ENCODE data around the gene NPNT.

Gene NPNT

GRCh38 chr4:105917171-105917685 is 22.0 kb downstream of the NPNT start:
- no peak for DNase-seq (ENCODE audit: low read depth)

- DNase-seq (ENCODE audit: low read depth): no peak
These were observed 26.0 kb downstream of the NPNT start for GRCh38 chr4:105921301-105921700.

DNA sequence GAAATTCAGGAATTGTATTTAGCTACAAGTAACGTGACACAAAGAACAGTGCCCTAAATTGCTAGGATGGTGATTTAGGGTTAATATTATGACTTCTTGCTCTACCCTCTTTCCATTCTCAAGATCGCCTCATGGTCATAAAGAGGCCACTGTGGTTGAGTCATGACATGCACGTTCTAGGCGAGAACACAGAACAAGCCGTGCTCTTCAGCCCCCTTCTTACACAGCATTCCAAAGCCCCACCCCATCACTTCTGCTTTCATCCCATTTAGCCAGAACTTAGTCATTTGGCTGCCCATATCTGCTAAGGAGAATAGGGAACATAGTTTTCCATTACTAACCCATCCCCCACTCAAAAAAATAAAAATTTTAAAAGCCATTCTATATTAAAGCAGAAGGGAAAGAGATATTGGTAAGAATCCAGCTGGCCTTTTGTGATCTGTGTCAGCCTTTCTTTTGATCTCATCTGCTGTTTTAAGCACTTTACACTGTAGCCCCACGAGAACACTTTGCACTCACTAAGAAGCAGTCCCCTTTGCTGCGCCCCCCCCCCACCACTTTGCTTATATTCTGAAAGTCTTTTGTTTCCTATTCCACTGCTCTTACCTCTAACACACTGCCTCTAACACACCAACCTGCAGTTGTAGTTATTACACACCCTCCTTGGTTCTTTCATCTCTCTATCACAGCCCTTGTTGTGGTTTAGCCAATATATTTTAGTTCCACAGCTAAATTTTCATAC is 28.4 kb downstream of the NPNT start:
- DNase-seq (ENCODE audit: low read depth): no peak

DNA sequence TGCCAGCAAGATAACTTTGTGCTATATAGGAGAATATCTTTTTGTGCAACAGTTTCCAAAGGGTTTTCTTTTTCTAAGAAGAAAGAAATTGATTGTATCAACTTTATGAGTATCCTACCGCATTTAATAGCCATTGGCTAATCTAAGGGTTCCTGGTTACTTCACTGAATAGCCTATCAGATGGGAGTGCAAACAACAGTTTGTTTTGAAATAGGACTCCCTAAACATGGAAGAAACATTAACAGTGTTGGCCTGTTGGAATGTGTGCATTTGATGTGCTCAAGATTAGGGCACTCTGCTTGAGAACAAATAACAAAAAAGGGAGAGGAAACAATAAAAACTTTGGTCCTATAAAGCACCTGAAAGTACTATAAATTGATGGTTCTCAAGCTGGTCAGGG is 29.1 kb downstream of the NPNT start:
- no peak for DNase-seq (ENCODE audit: low read depth)

- DNase-seq (ENCODE audit: low read depth): no peak
These were observed 35.4 kb downstream of the NPNT start for GRCh38 chr4:105930698-105931097.

DNA sequence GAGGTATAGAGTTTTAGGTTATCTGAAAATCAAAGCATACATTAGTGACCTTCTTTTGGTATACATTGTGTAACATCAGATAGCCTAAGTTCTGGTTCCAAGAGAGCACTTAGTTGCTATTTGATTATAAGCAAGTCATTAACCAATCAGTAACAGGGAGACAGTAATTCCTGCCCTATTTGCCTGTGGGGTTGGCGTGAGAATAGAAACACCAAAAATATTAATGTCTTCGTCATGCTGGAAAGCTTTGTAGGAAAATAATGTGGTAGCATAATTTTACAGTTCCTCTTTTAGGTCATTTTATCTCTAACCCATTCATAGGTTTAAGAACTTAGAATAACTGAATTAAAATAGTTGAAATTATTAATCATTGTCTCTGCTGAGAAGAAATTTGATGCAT is 37.8 kb downstream of the NPNT start:
- no peak for DNase-seq (ENCODE audit: low read depth)

DNA sequence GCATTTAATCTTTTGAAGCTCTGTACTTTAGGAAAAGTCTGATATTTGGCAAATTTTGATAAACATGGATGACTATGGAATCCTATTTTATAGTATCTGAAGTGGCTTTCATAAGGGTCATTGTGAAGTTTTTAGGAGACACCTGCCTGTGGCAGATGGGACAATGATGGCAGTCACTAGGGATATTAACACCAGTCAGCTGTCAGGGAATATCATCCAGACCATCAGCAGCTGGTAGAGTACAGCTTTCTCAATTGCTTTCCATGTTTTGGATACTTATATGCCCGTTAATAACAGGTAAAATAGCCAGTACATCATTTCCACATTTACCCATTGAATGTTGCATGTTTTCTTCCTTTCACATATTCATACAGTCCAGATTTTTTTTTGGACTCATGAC is 39.1 kb downstream of the NPNT start:
- no peak for DNase-seq (ENCODE audit: low read depth)

- no peak for DNase-seq (ENCODE audit: low read depth)
These were observed 41.6 kb downstream of the NPNT start for GRCh38 chr4:105936901-105937300.

- DNase-seq (ENCODE audit: low read depth): no peak
These were observed 42.5 kb downstream of the NPNT start for GRCh38 chr4:105937759-105938158.

GRCh38 chr4:105943234-105943633 is 48.0 kb downstream of the NPNT start:
- DNase-seq (ENCODE audit: low read depth): no peak

- DNase-seq (ENCODE audit: low read depth): peak; percentile 40
These were observed 49.3 kb downstream of the NPNT start for GRCh38 chr4:105944540-105944939.

DNA sequence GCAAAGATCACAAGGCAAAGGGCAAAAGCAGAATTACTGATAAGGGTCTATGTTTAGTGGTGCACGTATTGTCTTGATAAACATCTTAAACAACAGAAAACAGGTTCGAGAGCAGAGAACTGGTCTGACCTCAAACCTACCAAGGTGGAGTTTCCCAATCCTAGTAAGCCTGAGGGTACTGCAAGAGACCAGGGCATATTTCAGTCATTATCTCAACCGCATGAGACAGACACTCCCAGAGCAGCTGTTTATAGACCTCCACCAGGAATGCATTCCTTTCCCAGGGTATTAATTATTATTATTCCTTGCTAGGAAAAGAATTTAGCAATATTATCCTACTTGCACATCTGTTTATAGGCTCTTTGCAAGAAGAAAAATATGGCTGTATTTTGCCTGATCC is 51.5 kb downstream of the NPNT start:
- no peak for DNase-seq (ENCODE audit: low read depth)

DNA sequence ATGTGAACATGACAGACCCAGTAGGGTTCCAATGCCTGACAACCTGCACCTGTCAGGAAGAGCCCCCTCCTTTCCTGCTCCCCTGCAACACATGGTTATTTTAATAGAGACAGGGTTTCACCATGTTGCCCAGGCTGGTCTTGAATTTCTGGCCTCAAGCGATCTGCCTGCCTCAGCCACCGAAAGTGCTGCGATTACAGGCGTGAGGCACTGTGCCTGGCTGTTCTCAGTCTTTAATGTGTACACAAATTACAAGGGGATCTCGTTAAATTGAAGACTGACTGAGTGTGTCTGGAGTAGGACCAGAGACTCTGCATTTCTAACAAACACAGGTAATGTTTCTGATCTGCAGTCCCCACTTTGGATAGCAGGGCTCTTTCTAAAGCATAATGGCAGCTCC is 55.4 kb downstream of the NPNT start:
- no peak for DNase-seq (ENCODE audit: low read depth)

GRCh38 chr4:105951198-105951597 is 55.9 kb downstream of the NPNT start:
- DNase-seq (ENCODE audit: low read depth): no peak

- no peak for DNase-seq (ENCODE audit: low read depth)
These were observed 57.3 kb downstream of the NPNT start for GRCh38 chr4:105952591-105952990.

- DNase-seq (ENCODE audit: low read depth): no peak
These were observed 61.3 kb downstream of the NPNT start for GRCh38 chr4:105956569-105956968.

GRCh38 chr4:105957680-105958079 is 62.4 kb downstream of the NPNT start:
- no peak for DNase-seq (ENCODE audit: low read depth)

DNA sequence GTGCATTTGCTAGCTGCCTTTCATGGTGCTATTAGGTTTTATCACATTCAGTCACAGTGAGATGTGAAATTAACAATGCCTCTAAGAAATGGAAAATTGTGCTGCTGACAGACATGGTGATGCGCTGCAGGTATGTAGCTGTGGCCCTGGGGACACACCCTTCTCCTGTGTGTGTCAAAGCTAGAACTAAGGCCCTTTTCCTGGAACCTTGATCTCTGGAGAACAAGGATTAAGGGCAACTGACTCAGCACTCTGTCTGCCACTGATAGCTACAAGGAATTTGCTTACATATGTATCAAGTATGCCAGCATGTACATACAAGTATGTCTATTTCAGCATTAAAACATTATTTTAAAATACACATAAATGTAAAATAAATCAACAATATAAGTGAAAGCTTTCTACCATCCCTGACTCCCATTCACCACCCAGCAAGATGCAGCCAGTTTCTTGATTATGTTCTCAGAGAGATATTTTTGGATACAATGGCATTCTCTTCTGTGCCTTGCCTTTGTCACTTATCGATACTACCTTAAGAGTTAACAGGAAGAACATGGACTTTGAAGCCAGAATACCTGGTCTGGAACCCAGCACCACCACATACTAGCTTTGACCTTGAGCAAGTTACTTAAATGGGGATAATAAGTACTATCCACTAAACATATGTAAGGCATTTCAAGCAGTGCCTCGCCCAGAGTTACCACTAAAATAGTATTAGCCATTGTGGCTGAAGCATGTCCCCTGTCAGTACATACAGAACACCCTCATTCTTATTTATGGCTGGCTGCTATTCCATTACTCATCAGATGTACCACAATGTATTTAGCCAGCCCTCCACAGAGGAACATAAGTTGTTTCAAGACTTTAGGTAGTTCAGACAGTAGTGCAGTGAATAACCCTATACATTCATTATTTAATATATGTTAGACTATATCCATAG is 68.5 kb downstream of the NPNT start:
- no peak for DNase-seq (ENCODE audit: low read depth)

- DNase-seq (ENCODE audit: low read depth): no peak
These were observed 70.0 kb downstream of the NPNT start for GRCh38 chr4:105965183-105965800.

- peak; percentile 55 for DNase-seq (ENCODE audit: low read depth)
These were observed 70.8 kb downstream of the NPNT start for GRCh38 chr4:105966051-105966450.

DNA sequence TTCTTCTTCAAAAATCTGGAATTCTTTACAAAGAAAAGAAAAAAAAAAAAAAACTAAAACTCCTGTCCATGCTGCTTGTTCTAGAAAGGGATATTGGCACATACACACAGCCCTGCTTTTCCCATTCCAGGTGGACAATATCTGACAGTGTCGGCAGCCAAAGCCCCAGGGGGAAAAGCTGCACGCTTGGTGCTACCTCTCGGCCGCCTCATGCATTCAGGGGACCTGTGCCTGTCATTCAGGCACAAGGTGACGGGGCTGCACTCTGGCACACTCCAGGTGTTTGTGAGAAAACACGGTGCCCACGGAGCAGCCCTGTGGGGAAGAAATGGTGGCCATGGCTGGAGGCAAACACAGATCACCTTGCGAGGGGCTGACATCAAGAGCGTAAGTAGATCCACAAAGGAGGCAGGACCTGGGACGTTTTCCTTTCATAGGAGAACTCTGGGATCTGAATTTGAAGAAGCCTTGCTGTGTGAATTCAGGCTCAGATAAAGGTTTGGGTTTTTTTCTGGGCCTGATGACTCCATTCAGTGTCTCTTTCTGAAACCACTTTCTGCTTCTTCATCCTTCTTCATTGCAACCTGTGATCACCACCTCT is 71.9 kb downstream of the NPNT start:
- DNase-seq (ENCODE audit: low read depth): no peak

GRCh38 chr4:105969575-105969974 is 74.3 kb downstream of the NPNT start:
- DNase-seq (ENCODE audit: low read depth): no peak

Measured in non-pigmented ciliary epithelial cell (primary cell).